Bone marrow (tissue), 2 donors: ENCODE data around the gene EPHA5.

Experiments
- DNase-seq, 2 donors: peaks; one replicate each; lab custom pipeline; 2025; lab: John Stamatoyannopoulos, UW

EPHA5 gene

DNA sequence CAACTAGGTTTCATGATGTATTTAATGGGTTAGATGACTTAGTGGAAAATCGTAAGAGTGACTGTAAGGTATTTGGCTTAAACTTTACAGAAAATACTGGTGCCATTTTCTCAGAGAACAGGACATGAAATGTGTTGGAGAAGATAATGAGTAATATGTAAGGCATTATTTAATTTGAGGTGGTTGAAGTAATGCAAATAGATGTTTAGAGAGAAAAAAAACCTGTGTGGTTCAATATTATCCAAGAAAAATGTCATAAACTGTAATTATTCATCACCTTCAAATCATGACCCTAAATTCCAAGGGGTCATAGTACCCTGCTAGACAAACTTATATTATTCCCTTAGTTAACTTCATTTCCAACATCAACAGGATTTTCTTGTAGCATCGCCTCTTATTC, 171.7 kb downstream of the EPHA5 start:
- no peak for DNase-seq

DNA sequence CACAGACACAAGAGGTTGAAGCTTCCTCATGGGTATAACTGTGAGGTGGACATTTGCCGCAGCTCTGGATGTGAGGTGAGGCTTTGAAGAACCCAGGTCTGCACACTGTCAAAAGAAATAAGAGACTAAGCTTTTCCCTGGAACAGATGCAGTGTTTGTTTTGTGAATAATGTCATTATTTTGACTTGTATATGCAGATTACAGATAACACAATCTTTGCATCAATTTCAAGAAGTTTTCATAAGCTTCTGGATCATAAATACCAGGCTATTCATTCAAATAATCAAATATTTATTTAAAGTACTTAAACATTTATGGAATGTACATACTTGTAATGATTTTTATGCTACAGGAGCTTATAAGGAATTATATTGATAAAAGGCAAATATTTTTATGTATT, 174.8 kb downstream of the EPHA5 start:
- DNase-seq = no peak

DNA sequence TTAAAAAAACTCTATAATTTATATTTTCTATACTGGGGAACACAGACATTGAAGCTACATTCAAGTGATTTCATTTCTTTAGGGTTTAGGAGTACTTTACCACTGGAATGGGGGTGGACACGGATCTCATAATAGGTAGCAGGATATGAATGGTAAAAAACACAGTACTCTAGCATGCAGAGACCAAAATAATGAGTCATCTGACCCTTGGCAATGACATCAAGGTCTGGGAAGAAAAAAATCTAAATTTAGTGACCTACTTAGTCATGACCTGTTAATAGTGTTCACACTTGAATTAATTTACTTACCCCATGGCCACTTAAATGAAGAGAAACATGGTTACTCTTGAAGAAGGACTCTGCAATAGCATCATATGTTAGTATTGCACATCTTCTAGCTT, 187.9 kb downstream of the EPHA5 start:
- DNase-seq = no peak

DNA sequence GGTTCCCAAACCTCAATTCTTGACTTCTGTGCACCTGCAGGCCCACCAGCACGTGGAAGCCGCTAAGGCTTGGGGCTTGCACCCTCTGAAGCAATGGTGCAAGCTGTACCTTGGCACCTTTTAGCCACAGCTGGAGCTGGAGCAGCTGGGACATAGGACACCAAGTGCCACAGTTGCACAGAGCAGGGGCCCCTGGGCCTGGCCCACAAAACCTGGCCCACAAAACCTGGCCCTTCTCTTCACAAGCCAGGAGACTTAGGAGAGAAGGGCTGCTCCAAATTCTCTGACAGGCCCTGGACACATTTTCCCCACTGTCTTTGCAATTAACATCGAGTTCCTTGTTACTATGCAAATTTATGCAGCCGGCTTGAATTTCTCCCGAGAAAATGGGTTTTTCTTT, 197.8 kb downstream of the EPHA5 start:
- DNase-seq = no peak

- no peak for DNase-seq
Observed at GRCh38 chr4:65467068-65467680, 203.1 kb downstream of the EPHA5 start.

- no peak for DNase-seq
Observed at GRCh38 chr4:65461781-65462180, 208.5 kb downstream of the EPHA5 start.

DNA sequence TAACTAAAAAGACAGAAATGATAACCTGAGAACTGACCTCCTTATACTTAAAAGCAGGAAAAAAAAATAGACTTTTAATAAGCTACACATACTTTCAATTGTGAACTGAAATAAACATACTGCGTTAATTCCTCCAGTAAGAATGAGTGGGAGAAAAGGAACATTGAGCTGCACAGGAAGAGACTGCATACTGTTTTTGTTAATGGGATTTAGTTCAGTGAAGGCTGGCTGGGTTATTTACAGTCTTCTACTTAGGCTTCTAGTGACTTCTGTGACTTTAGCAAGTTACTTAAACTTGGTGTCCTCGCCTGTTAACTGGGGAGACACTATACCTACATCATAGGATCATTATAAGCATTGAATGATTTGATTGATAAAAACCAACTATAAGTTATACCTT, 213.3 kb downstream of the EPHA5 start:
- DNase-seq = no peak

- DNase-seq = no peak
Observed at GRCh38 chr4:65456579-65456978, 213.7 kb downstream of the EPHA5 start.

GRCh38 chr4:65453398-65453797, 216.9 kb downstream of the EPHA5 start:
- no peak for DNase-seq

DNA sequence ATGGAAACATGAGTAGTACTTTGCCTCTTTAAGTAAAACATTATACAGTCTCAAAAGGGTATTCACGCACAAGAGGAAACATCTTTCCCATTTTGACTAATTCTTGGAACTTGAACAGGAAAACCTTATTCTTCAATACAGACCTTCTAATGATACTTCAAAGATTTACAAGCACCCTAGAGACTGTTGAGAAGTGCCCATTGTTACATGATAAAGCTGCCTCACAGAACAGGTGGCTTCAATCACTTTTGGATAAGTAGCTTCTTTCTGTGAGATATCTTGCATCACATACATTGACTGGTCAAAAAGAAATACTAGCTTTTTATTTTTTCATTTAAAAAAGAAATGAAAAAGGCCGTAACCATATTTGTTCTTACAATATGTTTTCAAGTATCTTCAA, 219.4 kb downstream of the EPHA5 start:
- DNase-seq = no peak

GRCh38 chr4:65437102-65437501, 233.2 kb downstream of the EPHA5 start:
- no peak for DNase-seq

GRCh38 chr4:65422109-65422508, 248.2 kb downstream of the EPHA5 start:
- DNase-seq = no peak

- no peak for DNase-seq
Observed at GRCh38 chr4:65420036-65420435, 250.3 kb downstream of the EPHA5 start.

DNA sequence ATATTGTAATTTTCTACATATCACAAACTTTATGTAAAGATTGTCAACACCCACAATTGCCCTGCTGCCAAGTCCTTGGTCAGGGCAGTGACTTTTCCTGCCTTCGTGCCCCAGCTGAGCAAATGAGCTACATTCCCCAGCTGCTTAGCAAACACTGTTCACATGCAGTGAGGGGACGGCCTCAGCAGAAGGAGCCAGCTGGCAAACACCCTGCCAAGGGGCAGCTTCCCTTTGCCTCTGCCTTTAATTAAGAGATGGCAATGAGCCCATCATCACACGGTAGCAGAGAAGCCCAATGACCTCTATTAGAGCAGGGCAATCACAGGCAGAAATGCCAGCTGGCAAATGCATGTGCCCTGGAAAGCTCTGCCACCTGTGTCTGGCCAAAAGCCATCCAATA, 253.4 kb downstream of the EPHA5 start:
- DNase-seq = no peak

DNA sequence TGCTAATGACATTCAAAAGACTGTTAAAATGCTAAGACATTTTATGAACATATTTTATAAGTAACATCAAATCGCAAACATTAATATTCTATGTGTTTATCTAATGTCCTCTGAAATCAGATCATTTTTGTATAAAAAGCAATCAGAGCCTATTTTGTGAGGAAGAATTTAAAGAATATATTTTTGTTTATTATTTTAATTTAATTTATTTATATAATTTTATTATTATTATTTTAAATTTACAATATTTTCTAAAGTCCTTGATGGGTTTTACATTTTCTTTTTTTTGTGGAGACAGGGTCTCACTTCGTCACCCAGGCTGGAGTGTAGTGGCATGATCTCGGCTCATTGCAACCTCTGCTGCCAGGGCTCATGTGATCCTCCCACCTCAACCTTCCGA, 262.8 kb downstream of the EPHA5 start:
- DNase-seq = no peak

GRCh38 chr4:65401083-65401482, 269.2 kb downstream of the EPHA5 start:
- DNase-seq = no peak

- no peak for DNase-seq
Observed at GRCh38 chr4:65399084-65399483, 271.2 kb downstream of the EPHA5 start.

DNA sequence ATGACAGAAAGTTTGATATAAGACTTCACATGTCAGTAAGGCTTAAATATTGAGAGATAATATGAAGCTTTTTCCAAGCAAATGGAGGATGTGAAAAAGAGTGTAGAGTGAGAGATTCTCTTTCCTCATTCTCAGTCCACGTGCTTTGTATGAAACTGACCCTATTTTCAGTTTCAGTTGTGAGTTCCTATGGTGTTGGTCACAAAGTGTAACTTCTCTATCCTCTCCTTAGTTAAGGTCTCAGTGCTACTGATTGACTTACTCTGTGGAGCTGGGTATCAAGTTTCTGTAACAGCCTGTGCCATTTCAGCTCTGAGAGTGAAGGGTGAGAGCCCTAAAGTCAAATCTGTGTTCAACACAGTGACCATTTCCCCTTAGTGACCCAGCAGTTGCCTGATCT, 277.2 kb downstream of the EPHA5 start:
- DNase-seq = no peak

GRCh38 chr4:65392488-65392887, 277.8 kb downstream of the EPHA5 start:
- no peak for DNase-seq

DNA sequence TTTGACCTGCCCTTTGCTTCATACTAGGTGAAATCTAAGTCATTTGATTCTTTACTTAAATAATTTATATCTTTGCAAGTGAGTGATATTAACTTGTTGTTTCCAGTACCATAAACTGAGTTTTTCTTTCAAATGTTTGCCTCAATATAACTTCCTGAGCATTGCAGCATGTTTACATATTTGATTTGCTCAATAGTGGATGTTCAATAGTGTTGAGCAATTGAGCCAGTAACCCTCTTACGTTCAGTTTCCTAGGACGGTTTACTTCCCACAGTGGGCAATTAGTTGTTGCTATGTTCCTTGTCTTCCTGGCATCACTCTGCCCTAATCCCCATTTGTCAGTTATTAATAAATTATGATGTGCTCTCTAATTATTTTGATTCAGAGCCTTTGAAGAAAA, 278.5 kb downstream of the EPHA5 start:
- DNase-seq = no peak

DNA sequence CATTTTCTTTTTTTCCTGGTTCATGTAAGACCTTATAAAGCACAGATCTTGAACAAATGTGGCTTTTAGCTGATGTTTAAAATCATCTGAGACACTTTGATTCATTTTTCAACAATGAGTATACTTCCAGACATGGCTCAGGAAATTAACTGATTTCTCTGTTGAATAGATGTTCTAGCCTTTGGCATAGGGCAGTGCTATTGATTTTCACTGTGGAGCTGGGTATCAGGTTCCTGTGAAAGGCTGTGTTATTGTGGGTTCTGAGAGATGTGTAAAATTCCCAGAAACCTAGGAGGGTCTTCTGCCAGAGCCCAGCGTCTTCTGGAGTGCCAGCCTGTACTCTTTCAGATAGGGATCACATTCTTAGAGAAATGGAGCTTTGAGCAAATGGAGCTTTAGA, 278.9 kb downstream of the EPHA5 start:
- no peak for DNase-seq

DNA sequence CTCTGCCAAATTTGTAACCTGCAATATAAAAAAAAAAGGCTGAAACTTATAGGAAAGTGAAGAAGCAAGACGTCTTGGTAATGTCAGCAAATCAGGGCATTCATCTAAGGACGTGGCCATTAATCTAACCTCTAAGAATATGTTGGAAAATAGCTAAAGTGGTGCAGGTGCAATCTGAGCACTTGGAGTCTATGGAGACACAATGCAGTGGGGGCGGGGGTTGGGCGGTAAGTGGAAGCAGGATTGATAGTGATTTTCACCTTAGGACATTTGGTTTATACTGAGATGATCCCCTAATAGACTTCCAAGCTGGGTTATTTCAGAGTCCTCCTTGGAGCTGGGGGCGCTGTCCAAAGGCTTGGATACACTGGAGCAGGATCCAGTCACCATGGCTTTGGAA, 283.4 kb downstream of the EPHA5 start:
- no peak for DNase-seq

DNA sequence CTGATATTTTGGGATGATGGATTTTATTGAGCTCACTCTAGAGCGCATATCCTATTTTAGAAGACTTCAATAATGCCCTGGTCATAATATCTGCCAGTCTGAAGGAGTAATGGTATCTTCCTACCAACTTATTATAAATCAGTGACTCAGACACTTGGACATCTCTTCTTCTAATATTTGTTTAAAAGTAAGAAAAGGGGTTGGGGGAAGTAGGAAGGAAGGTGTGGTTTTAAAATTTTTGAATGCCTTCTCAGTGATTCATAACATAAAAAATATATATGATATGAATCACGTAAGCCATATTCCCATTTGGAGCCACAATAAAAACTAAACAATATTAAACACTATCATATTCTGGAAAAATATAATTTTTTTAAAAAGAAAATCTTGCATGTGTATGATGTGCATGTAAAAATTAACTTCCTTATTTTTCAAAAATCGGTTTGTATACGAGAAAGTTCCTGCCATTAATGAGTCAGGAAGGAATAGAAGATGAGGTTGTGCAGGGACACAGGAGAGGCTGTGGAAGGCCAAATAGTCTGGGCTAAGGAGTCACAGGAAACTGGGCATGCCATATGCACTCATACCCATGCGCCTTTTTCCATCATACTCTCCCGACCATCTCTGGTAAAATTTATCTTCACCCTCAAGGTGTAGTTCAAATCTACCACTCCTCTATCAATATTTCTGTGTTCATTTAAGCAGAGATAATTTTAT, 286.5 kb downstream of the EPHA5 start:
- DNase-seq = no peak

GRCh38 chr4:65381648-65382047, 288.6 kb downstream of the EPHA5 start:
- DNase-seq = no peak
